ENCODE measurements around the gene FOXP2.
"Not testable (repeated sequence)": the region's sequence is repeated elsewhere in the genome, so short reads cannot be mapped to it uniquely, and the experiment has no call there.

The FOXP2 gene

GRCh38 chr7:114422507-114423501, 8.2 kb downstream of the FOXP2 start:
- no peak for DNase-seq

- no peak for DNase-seq
These were observed 11.8 kb downstream of the FOXP2 start for GRCh38 chr7:114426382-114426781.

- no peak for DNase-seq
These were observed 12.2 kb downstream of the FOXP2 start for GRCh38 chr7:114426824-114427223.

- no peak for DNase-seq
These were observed 13.6 kb downstream of the FOXP2 start for GRCh38 chr7:114428211-114428610.

GRCh38 chr7:114431189-114431588, 16.6 kb downstream of the FOXP2 start:
- no peak for DNase-seq

GRCh38 chr7:114432061-114432460, 17.4 kb downstream of the FOXP2 start:
- no peak for DNase-seq

GRCh38 chr7:114432703-114433102, 18.1 kb downstream of the FOXP2 start:
- no peak for DNase-seq

GRCh38 chr7:114439581-114439980, 25.0 kb downstream of the FOXP2 start:
- no peak for DNase-seq

- DNase-seq = not testable (repeated sequence)
These were observed 26.3 kb downstream of the FOXP2 start for GRCh38 chr7:114440927-114441326.

- no peak for DNase-seq
These were observed 29.6 kb downstream of the FOXP2 start for GRCh38 chr7:114444196-114444595.

- no peak for DNase-seq
These were observed 35.8 kb downstream of the FOXP2 start for GRCh38 chr7:114450431-114450830.

- DNase-seq = no peak
These were observed 45.0 kb downstream of the FOXP2 start for GRCh38 chr7:114459574-114459973.

- DNase-seq = no peak
These were observed 45.4 kb downstream of the FOXP2 start for GRCh38 chr7:114460021-114460420.

GRCh38 chr7:114466917-114467316, 52.3 kb downstream of the FOXP2 start:
- peak; percentile 12 for DNase-seq

- no peak for DNase-seq
These were observed 54.2 kb downstream of the FOXP2 start for GRCh38 chr7:114468844-114469243.

- DNase-seq = no peak
These were observed 58.4 kb downstream of the FOXP2 start for GRCh38 chr7:114472896-114473512.

- no peak for DNase-seq
These were observed 63.8 kb downstream of the FOXP2 start for GRCh38 chr7:114478384-114478783.

GRCh38 chr7:114481999-114482398, 67.4 kb downstream of the FOXP2 start:
- DNase-seq = peak; percentile 8

GRCh38 chr7:114484226-114484625, 69.6 kb downstream of the FOXP2 start:
- no peak for DNase-seq

- DNase-seq = no peak
These were observed 72.6 kb downstream of the FOXP2 start for GRCh38 chr7:114487174-114487573.

- no peak for DNase-seq
These were observed 74.1 kb downstream of the FOXP2 start for GRCh38 chr7:114488696-114489095.

GRCh38 chr7:114497491-114497890, 82.9 kb downstream of the FOXP2 start:
- not testable (repeated sequence) for DNase-seq

- peak; percentile 57 for DNase-seq
These were observed 88.0 kb downstream of the FOXP2 start for GRCh38 chr7:114502454-114503254.

Measured in fibroblast of skin of back (primary cell).